Liver (tissue), 9 donors: ENCODE measurements around the gene MAPT. TPM values are rescaled to one million over a fixed set of nuclear protein-coding genes. Genes with fewer than 3 reads are reported as not detected.

ENCODE experiments used
- DNase-seq: peaks from one replicate; pipeline ENCODE4 v3.0.0-alpha.2; 2017; ENCODE audit warnings: low spot score
- H3K27ac ChIP-seq, 2 donors: one replicate each; pipeline ENCODE4 v1.7.0; 2013; ENCODE audit warnings: inconsistent platforms in 2 of 2, low read length in 2 of 2, control low read depth in 1 of 2, low read depth in 1 of 2, mild to moderate bottlenecking in 1 of 2
- H3K27me3 ChIP-seq, 4 donors: one replicate each; pipeline versions ENCODE4 v1.6.1 to v1.7.0; 2013; ENCODE audit warnings: low read length in 3 of 4, inconsistent platforms in 1 of 4, mild to moderate bottlenecking in 1 of 4, moderate library complexity in 1 of 4; ENCODE audit not compliant: control insufficient read depth in 4 of 4, insufficient read depth in 4 of 4
- H3K36me3 ChIP-seq, 4 donors: one replicate each; pipeline versions ENCODE4 v1.6.1 to v1.7.0; 2013; ENCODE audit warnings: low read length in 3 of 4, mild to moderate bottlenecking in 3 of 4, low read depth in 1 of 4, moderate library complexity in 1 of 4; ENCODE audit not compliant: control insufficient read depth in 4 of 4, insufficient read depth in 3 of 4
- H3K4me1 ChIP-seq, 4 donors: one replicate each; pipeline versions ENCODE4 v1.6.1 to v1.7.0; 2013; ENCODE audit warnings: low read length in 3 of 4, mild to moderate bottlenecking in 3 of 4, moderate library complexity in 1 of 4; ENCODE audit not compliant: control insufficient read depth in 4 of 4, insufficient read depth in 4 of 4
- H3K4me3 ChIP-seq, 3 donors: one replicate each; pipeline versions ENCODE4 v1.6.1 to v1.7.0; 2013; ENCODE audit warnings: low read length in 3 of 3, control low read depth in 1 of 3, low read depth in 1 of 3, mild to moderate bottlenecking in 1 of 3
- H3K9ac ChIP-seq, 2 donors: one replicate each; pipeline ENCODE4 v1.7.0; 2013; ENCODE audit warnings: low read length in 2 of 2, mild to moderate bottlenecking in 2 of 2, moderate library complexity in 2 of 2, control low read depth in 1 of 2, low read depth in 1 of 2
- H3K9me3 ChIP-seq, 4 donors: one replicate each; pipeline versions ENCODE4 v1.6.1 to v1.7.0; 2013; ENCODE audit warnings: low read length in 3 of 4; ENCODE audit not compliant: control insufficient read depth in 4 of 4
- ATF3 ChIP-seq: IDR thresholded peaks from 2 replicates; pipeline ENCODE4 v1.6.1; 2016; ENCODE audit warnings: antibody characterized with exemption
- CTCF ChIP-seq: fragments of 150-350 bp; IDR thresholded peaks from 2 replicates; pipeline ENCODE4 v1.5.1; 2017; ENCODE audit warnings: improper control_type of control experiment, low read depth, low read length; ENCODE audit not compliant: missing input control
- EGR1 ChIP-seq, 2 donors: IDR thresholded peaks; 2 replicates each; pipeline ENCODE4 v1.6.1; 2016 to 2018; ENCODE audit warnings: antibody characterized with exemption in 2 of 2, low read depth in 2 of 2
- FOXA1 ChIP-seq: IDR thresholded peaks from 2 replicates; pipeline ENCODE4 v1.6.1; 2016; ENCODE audit warnings: antibody characterized with exemption
- FOXA2 ChIP-seq: IDR thresholded peaks from 2 replicates; pipeline ENCODE4 v1.6.1; 2016; ENCODE audit warnings: antibody characterized with exemption
- GABPA ChIP-seq, 2 donors: IDR thresholded peaks in 1 of 2; conservative IDR thresholded peaks in 1 of 2; 2 replicates each; pipeline ENCODE4 v1.6.1; 2016; ENCODE audit warnings: antibody characterized with exemption in 2 of 2, mild to moderate bottlenecking in 1 of 2, moderate library complexity in 1 of 2
- HNF4A ChIP-seq, 2 donors: conservative IDR thresholded peaks; 2 replicates each; pipeline ENCODE4 v1.6.1; 2016; ENCODE audit warnings: antibody characterized with exemption in 2 of 2, mild to moderate bottlenecking in 2 of 2
- HNF4G ChIP-seq: IDR thresholded peaks from 2 replicates; pipeline ENCODE4 v1.6.1; 2016; ENCODE audit warnings: antibody characterized with exemption
- NR2F2 ChIP-seq: IDR thresholded peaks from 2 replicates; pipeline ENCODE4 v1.6.1; 2016; ENCODE audit warnings: antibody characterized with exemption
- RAD21 ChIP-seq, 2 donors: IDR thresholded peaks; 2 replicates each; pipeline ENCODE4 v1.6.1; 2016; ENCODE audit warnings: antibody characterized with exemption in 2 of 2, mild to moderate bottlenecking in 2 of 2
- TAF1 ChIP-seq: conservative IDR thresholded peaks from 2 replicates; pipeline ENCODE4 v1.6.1; 2016; ENCODE audit warnings: antibody characterized with exemption, mild to moderate bottlenecking
- WGBS: extraction: QIAGEN DNeasy Blood & Tissue Kit; methylation state at CpG from one replicate; pipeline ENCODE4 v1.1.7; 2013; 5-methylcytosine and 5-hydroxymethylcytosine counted together
- polyA plus RNA-seq, 2 donors: library from polyadenylated mRNA; stranded (reverse) in 1 of 2; unstranded in 1 of 2; fragments of 200-250 nt in 1 of 2; fragments of >200 nt in 1 of 2; fragmentation: Nextera tagmentation in 1 of 2; extraction: Ambion mirVana in 1 of 2; gene quantifications; one replicate each; pipeline versions ENCODE4 v1.2.1 to v1.2.3, GENCODE V29; 2013 to 2015
- total RNA-seq, 2 donors: library from RNA; depleted of rRNA; stranded (reverse); fragments of >200 nt; gene quantifications; one replicate each; pipeline ENCODE4 v1.2.3, GENCODE V29; 2014
- TF ChIP-seq, protein P1 (sequence below): IDR thresholded peaks from 2 replicates; pipeline ENCODE4 v1.6.1; 2016; ENCODE audit warnings: antibody characterized with exemption, mild to moderate bottlenecking
- TF ChIP-seq, protein P2 (sequence below): IDR thresholded peaks from 2 replicates; pipeline ENCODE4 v1.6.1; 2016; ENCODE audit warnings: antibody characterized with exemption
- TF ChIP-seq, protein P3 (sequence below): IDR thresholded peaks from 2 replicates; pipeline ENCODE4 v1.6.1; 2016; ENCODE audit warnings: antibody characterized with exemption
- donor health status: healthy.
- donor health status: healthy.
- donor health status: healthy.
- donor health status: healthy.
- donor health status: healthy.

Gene MAPT
- total and polyA plus RNA-seq, 4 donors = 0.05 to 0.67 (median 0.27) TPM

DNA sequence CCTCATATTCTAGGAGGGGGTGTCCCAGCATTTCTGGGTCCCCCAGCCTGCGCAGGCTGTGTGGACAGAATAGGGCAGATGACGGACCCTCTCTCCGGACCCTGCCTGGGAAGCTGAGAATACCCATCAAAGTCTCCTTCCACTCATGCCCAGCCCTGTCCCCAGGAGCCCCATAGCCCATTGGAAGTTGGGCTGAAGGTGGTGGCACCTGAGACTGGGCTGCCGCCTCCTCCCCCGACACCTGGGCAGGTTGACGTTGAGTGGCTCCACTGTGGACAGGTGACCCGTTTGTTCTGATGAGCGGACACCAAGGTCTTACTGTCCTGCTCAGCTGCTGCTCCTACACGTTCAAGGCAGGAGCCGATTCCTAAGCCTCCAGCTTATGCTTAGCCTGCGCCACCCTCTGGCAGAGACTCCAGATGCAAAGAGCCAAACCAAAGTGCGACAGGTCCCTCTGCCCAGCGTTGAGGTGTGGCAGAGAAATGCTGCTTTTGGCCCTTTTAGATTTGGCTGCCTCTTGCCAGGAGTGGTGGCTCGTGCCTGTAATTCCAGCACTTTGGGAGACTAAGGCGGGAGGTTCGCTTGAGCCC is 116.3 kb downstream of the MAPT start:
- 83% methylated on average over 16 of the region's 16 CpGs for WGBS
- no peak for DNase-seq
- no peak overlapping the region for H3K4me3 ChIP-seq
- no peaks in the 10 kb centered on the region for H3K9me3 ChIP-seq
- no peaks in the 10 kb centered on the region for H3K4me1 ChIP-seq
- TF ChIP-seq, protein P1, sequence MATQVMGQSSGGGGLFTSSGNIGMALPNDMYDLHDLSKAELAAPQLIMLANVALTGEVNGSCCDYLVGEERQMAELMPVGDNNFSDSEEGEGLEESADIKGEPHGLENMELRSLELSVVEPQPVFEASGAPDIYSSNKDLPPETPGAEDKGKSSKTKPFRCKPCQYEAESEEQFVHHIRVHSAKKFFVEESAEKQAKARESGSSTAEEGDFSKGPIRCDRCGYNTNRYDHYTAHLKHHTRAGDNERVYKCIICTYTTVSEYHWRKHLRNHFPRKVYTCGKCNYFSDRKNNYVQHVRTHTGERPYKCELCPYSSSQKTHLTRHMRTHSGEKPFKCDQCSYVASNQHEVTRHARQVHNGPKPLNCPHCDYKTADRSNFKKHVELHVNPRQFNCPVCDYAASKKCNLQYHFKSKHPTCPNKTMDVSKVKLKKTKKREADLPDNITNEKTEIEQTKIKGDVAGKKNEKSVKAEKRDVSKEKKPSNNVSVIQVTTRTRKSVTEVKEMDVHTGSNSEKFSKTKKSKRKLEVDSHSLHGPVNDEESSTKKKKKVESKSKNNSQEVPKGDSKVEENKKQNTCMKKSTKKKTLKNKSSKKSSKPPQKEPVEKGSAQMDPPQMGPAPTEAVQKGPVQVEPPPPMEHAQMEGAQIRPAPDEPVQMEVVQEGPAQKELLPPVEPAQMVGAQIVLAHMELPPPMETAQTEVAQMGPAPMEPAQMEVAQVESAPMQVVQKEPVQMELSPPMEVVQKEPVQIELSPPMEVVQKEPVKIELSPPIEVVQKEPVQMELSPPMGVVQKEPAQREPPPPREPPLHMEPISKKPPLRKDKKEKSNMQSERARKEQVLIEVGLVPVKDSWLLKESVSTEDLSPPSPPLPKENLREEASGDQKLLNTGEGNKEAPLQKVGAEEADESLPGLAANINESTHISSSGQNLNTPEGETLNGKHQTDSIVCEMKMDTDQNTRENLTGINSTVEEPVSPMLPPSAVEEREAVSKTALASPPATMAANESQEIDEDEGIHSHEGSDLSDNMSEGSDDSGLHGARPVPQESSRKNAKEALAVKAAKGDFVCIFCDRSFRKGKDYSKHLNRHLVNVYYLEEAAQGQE = no peak
- TF ChIP-seq CTCF (no peak), FOXA1 (no peak), FOXA2 (no peak), ATF3 (no peak), HNF4G (no peak), TAF1 (no peak), EGR1 (IDR thresholded peaks at IDR 0.05; ENCODE audit: low read depth in 2 of 2) (no peak), NR2F2 (no peak), GABPA (IDR thresholded peaks at IDR 0.05 in 1 of 2, conservative IDR thresholded peaks at IDR 0.05 in 1 of 2) (no peak)
- TF ChIP-seq, protein P2, sequence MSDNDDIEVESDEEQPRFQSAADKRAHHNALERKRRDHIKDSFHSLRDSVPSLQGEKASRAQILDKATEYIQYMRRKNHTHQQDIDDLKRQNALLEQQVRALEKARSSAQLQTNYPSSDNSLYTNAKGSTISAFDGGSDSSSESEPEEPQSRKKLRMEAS = no peak
- TF ChIP-seq, protein P3, sequence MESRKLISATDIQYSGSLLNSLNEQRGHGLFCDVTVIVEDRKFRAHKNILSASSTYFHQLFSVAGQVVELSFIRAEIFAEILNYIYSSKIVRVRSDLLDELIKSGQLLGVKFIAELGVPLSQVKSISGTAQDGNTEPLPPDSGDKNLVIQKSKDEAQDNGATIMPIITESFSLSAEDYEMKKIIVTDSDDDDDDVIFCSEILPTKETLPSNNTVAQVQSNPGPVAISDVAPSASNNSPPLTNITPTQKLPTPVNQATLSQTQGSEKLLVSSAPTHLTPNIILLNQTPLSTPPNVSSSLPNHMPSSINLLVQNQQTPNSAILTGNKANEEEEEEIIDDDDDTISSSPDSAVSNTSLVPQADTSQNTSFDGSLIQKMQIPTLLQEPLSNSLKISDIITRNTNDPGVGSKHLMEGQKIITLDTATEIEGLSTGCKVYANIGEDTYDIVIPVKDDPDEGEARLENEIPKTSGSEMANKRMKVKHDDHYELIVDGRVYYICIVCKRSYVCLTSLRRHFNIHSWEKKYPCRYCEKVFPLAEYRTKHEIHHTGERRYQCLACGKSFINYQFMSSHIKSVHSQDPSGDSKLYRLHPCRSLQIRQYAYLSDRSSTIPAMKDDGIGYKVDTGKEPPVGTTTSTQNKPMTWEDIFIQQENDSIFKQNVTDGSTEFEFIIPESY = no peak
- no peak overlapping the region for H3K9ac ChIP-seq
- no peak overlapping the region for H3K27ac ChIP-seq
- no peaks in the 10 kb centered on the region for H3K36me3 ChIP-seq
- H3K27me3 ChIP-seq = no peaks in the 10 kb centered on the region

- H3K27ac ChIP-seq = no peak overlapping the region
These were observed 117.6 kb downstream of the MAPT start for GRCh38 chr17:46011711-46012505.

More at GRCh38 chr17:46011711-46012505, 117.6 kb downstream of the MAPT start:
- Histone ChIP-seq H3K36me3 (no peaks in the 10 kb centered on the region), H3K27me3 (no peaks in the 10 kb centered on the region), H3K4me3 (no peak overlapping the region), H3K4me1 (no peaks in the 10 kb centered on the region), H3K9ac (no peak overlapping the region), H3K9me3 (no peaks in the 10 kb centered on the region)
- 92% methylated on average over 28 of the region's 28 CpGs for WGBS
- DNase-seq = no peak
- no peak for TF ChIP-seq FOXA1
- TF ChIP-seq NR2F2 = no peak
- TF ChIP-seq TAF1 = no peak
- no peak for TF ChIP-seq ATF3
- no peak for TF ChIP-seq CTCF
- no peak for TF ChIP-seq HNF4A (conservative IDR thresholded peaks at IDR 0.05)
- TF ChIP-seq EGR1 (IDR thresholded peaks at IDR 0.05; ENCODE audit: low read depth in 2 of 2) = no peak
- TF ChIP-seq, protein P2 = no peak
- TF ChIP-seq RAD21 (IDR thresholded peaks at IDR 0.05) = no peak
